Stimulated activated CD4-positive, alpha-beta T cell treated with anti-CD3 and anti-CD28 coated beads, Interleukin-4, amount 100 ng/mL, for 48 hours (primary cell): ENCODE results near the gene LRRC49.
"Not testable (repeated sequence)": the region's sequence is repeated elsewhere in the genome, so short reads cannot be mapped to it uniquely, and the experiment has no call there.

ENCODE experiments used
- DNase-seq, 2 donors: peaks; one replicate each; pipeline ENCODE4 v3.0.0-alpha.2; 2020; ENCODE audit warnings: low read depth in 2 of 2

LRRC49 gene

DNA sequence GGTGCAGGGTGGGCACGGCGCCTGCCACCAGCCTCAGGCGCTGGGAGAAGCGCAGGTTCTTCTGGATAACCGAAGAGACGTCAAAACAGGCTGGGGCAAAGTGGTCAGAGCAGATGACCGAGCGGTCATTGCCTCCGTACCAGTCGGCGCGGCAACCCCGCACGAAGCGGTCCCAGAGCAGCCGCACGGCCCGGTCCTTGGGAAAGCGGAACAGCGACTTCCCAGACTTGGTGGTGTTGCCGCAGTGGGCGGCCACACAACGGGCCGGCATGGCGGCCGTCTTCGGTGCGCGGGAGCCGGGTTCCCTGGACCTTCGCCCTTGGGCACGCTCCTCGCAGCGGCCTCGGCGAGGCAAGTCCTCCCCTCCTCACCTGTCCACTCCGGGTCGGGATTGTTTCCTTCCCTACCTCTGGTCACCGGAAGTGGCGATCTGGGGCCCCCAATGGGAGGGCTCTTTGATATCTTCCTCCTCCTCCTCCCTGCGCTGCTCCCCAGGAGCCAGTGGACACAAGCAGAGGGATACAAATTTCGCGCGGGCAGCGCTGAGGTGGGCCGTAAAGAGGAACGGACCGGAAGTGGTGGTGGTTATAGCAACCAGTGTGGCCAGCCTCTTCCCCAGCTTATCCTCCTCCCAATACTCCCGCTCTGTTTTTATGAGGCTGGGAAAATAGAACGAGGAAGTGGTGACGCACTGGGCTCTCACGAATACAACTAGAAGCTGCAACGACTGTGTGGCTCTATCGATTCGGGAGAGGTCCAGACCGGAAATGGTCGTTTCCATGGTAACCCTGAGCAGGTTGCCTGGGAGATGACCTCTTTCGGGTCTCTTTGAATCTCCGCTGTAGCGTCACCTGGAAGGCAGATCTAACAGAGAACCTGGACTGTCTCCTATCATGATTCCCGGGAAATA is at the start of gene LRRC49, which contains the start of gene THAP10:
LRRC49 (plus strand) TSS at position 825 of the 910 bp plus-strand sequence; CDS start at position 894, 69 bp downstream.
THAP10 (minus strand) TSS at position 432 of the 910 bp plus-strand sequence; CDS start at position 271, 161 bp downstream.
- DNase-seq = peak; percentile 22 to 37

- no peak for DNase-seq
Measured at GRCh38 chr15:70845602-70846360, 46.8 kb upstream of the LRRC49 start.

DNA sequence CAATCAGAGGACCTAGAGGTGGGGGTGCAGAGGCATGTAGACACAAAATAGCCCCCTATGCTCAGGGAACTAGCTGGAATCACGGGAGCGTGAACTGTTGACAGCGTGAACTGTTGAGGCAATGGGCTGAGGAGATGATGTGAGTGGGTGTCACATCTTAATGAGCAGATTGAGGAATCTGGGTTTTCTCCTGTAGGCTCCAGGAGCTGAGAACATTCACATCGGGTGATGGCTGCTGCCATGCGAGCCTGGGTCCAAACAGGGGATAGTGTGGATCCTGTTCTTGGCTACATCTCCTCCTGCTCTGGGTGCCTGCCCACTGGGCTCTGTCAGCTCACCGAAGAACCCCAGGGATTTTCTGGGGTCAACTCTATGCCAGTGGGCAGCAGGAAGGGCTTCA is 40.7 kb upstream of the LRRC49 start:
- no peak for DNase-seq

DNA sequence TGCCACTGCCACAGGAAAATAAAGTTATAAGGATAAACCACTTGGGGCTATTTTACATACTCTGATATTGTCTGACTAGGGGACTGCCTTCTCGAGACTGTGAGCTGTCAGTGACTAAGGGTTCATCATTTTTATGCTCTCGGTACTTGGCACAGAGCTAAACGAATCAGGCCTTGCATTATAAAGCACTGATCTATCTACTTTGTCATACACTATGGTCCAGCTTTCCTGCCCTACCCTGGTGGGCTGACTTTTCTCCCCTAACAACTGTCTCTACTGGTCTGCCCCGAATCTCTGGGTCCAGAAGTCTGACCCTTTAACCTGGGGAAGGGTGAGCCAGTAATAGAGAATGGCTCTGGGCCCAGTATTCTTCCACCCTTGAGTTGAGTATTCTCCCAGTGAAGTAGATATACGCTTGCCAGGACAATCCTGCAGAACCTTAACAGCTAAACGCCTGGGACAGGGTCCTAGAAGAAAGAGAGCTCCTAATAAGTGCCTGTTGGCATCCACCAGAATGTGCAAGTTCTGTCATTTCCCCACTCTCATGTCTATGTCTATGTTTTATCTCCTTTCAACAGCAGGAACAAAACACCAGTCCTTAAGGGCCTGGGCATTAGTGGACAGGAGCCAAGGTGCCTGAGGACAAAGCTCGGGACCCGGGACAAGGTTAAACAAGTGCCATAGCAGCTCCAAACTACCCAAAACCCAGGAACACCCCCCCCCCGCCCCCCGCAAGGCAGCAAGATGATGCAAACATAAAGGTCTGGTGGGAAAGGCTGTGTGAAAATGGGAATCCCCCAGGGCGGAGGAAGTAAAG is 39.9 kb upstream of the LRRC49 start:
- no peak for DNase-seq

- peak in 1 of 2 donors; percentile 4 for DNase-seq
Measured at GRCh38 chr15:70853318-70853972, 39.2 kb upstream of the LRRC49 start.

DNA sequence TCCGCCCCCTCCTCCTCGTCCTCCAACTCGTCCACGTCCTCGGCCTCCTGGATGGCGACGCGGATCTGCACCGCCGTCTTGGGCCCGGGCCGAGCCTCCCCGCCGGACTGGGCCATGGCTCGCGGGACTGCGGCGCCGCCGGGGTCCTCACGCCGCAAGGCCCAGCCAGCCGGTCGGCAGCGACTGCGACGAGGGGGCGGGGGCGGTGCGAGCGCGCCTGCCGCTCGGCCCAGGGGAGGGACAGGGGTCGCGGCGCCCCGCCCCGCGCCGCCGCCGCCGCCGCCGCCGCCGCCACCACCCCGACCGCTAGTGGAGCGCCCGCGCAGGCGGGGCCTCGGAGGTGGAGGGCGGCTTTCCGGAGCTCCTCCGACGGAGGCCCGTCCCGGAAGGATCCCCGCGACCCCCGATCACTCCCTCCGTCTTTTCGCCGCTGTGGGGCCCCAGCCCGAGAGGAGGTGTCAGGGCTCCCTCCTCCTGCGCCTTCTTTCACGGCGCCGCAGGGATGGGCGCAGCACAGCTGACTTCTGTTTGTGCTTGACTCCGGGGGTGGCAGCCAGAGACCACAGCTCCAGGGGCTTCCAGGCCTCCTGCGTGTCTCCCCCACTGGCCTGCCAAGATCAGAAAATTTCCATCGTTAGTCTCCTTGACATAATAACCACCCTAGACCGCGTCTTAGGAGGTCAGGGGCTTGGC is 38.5 kb upstream of the LRRC49 start, which contains the start of gene LARP6:
LARP6 (minus strand) TSS at position 185 of the 693 bp plus-strand sequence; CDS start at position 116, 69 bp downstream.
- peak in 1 of 2 donors; percentile 8 for DNase-seq

- no peak for DNase-seq
Measured at GRCh38 chr15:70854666-70854976, 38.0 kb upstream of the LRRC49 start.

DNA sequence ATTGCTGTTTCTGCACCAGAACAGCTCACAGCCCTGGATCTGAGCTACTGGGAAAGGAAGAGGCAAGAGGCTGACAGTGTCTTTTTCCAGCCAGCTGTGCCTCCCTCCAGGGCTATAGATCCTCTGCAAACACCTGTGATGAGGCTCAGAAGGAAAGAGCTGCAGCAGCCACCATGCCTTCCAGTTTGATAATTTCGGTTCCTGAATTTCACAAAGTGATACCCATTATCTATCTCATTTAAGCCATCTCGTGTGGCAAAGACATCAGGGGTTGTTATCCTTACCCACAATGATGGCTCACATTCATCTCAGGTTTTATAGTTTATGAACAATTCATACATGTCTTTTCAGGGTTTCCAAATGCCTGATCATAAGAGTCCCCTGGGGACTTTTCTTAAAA is 36.9 kb upstream of the LRRC49 start:
- no peak for DNase-seq

DNA sequence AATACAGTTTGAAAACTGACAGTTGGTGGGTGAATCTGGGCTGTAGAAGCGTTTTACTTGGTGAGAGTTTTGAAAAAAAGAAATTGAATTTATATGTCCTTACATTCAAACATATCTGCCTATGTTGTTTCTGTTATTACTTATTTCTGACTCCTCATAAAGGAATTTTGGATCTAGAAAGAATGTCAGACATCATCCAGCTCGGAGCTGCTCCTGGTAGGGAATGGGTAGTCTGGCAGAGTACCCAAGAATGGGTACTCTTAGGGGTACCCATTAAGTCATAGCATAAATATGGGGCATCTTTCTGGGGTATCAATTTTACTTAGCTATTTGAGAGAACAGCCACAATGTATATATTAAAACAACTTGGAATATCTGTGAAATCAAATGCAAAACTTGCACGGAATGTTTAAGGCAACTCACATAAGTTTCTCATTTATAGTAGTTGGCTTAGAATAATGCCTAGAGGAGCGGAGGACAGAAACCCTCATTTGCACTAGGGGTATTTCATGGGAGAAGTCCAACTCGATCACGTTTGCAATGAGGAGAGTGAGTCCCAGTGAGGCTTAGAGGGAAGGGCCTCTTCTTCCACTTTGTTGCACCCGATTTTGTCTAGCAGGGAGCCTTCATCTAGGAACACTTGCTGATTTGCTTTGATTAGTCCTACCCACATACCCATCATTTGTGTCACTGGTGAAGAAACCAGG is 36.3 kb upstream of the LRRC49 start:
- DNase-seq = no peak

DNA sequence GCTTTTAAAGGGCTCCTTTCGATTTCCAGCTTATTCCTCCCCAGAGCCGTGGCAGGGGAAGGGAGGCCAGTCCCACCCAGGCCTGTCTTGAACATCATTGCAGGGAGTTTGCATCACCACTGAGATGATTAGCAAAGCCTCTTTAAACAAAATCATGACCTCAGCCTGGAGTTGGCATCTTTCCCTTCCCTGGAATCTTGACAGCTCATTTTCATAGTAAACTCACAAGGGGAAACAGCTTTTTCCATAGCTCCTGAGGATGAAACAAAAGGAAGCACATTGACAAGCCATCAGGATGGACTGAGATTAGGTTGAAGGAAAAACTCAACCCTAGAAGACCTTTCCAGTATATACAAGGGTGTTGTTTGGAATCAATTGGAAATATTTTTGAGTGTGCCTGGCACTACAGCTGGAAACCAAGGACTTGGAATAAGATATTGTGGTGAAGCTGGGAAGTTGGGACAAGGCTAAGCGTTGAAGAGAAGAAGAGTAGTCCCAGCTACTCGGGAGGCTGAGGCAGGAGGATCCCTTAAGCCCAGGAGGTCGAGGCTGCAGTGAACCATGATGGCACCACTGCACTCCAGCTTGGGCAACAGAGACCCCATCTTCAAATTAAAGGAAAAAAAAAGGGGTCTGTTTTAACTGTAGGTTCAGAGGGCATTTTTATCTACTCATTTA is 35.6 kb upstream of the LRRC49 start:
- DNase-seq = no peak

DNA sequence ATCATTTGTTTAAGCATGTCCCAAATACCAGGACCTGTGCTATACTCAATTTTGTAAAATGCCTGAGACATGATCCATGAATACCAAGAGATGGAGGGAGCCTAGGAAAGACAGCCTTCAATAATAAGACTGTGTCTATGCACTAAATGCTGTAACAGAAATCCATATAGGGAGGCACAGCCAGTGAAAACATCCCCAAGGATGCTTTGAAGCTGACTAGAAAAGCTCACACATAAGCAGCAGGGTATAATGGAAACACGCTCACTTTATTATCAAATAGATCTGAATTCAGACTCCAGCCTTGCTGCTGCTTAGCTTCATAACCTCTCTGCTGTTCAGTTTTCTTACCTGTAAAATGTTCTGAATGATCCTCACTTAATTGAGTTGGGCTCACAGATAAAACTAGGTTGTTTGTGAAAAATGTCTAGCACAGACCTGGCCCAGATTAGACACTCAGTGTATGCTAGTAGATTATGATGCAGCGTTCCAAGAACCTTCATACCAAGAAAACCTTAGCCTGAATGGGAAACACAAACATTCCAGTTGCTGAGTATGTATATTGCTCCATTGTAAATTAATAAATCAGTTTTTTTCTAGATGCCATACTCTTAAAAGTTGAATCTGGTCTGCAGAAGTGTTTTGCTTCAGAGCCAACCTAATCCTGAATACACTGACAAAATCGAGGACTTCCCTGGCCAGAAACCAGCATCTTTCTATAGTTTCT is 34.9 kb upstream of the LRRC49 start:
- no peak for DNase-seq

DNA sequence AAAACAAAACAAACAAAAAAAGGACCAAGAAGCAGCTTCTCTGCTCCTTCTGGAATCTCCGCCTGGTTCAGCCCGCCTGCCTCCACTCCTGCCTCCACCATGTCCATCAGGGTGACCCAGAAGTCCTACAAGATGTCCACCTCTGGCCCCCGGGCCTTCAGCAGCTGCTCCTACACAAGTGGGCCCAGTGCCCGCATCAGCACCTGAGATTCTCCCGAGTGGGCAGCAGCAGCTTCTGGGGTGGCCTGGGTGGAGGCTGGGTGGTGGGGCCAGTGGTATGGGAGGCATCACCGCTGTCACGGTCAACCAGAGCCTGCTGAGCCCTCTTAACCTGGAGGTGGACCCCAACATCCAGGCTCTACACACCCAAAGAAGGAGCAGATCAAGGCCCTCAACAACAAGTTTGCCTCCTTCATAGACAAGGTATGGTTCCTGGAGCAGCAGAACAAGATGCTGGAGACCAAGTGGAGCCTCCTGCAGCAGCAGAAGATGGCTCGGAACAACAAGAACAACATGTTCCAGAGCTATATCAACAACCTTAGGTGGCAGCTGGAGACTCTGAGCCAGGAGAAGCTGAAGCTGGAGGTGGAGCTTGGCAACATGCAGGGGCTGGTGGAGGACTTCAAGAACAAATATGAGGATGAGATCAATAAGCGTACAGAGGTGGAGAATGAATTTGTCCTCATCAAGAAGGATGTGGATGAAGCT is 33.9 kb upstream of the LRRC49 start:
- not testable (repeated sequence) for DNase-seq

DNA sequence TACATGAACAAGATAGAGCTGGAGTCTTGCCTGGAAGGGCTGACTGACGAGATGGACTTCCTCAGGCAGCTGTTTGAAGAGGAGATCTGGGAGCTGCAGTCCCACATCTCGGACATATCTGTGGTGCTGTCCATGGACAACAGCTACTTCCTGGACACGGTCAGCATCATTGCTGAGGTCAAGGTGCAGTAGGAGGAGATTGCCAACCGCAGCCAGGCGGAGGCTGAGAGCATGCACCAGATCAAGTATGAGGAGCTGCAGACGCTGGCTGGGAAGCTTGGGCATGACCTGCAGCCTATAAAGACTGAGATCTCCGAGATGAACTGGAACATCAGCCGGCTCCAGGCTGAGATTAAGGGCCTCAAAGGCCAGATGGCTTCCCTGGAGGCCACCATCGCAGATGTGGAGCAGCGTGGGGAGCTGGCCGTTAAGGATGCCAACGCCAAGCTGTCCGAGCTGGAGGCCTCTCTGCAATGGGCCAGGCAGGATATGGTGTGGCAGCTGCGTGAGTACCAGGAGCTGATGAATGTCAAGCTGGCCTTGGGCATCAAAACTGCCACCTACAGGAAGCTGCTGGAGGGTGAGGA is 33.2 kb upstream of the LRRC49 start:
- no peak for DNase-seq

DNA sequence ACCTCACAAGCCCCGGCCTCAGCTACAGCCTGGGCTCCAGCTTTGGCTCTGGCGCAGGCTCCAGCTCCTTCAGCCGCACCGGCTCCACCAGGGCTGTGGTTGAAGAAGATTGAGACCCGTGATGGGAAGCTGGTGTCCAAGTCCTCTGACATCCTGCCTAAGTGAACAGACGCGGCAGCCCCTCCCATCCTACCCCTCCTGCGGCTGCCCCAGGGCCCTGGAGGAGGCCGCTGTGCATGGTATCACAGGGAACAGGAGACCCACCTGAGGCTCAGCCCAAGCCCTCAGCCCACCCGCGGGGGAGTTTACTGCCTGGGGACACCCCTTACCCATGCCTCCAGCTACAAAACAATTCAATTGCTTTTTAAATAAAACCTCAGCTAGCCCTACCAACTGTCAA is 32.6 kb upstream of the LRRC49 start:
- DNase-seq = no peak

DNA sequence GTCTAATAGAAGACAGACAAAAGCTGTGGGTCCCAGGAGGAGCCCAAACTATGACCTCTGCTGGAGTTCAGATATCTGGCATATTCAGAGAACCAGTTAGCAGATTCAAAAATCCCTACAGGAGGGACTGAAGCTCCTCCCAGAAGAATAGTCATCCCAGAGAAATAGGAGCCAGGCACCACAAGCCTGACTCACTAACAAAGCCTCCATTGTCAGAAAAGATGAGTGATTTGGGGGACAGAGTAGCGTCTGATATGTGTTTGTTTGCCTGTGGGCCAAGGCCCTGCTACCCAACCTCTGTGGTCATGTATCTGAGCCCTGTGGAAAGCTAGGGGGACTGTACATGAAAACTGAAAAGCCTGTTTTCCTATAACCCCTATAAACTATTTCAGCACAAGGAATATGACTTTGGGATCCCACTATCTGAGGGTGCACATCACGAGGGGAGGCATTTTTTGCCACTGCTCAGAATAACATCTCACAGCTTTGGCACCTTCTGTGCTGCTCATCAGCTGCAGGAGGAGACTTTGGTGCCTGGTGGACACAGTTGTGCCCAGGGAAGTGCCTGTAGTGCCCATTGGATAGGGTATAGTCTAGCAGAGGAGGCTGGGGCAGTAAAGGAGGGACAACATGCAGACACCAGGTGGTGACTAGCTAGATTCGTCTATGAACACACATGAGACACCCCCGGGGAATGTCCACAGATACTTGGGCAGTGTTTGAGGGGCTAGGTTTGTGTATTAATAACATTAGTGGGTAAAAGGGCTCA is 29.0 kb upstream of the LRRC49 start:
- no peak for DNase-seq

- DNase-seq = no peak
Measured at GRCh38 chr15:70866982-70867641, 25.5 kb upstream of the LRRC49 start.
